SU-DHL-6 (cell line): Measurements from ENCODE around the gene ZNF680.

ENCODE experiments used
- H2AFZ ChIP-seq: fragments of 200-600 bp; sonication (generic); 2 replicates; pipeline ENCODE4 v1.6.1; 2014; ENCODE audit warnings: low read depth, mild to moderate bottlenecking, moderate library complexity, mixed read lengths, antibody characterized with exemption, low read length; ENCODE audit not compliant: severe bottlenecking
- H3F3A ChIP-seq: fragments of 200-600 bp; shearing (Covaris generic); 2 replicates; pipeline ENCODE4 v1.6.0; 2016; ENCODE audit warnings: antibody characterized with exemption, mild to moderate bottlenecking; ENCODE audit not compliant: insufficient read depth
- H3K27ac ChIP-seq: fragments of 200-600 bp; sonication (generic); 2 replicates; pipeline ENCODE4 v1.5.1; 2016; ENCODE audit warnings: low read depth, mild to moderate bottlenecking, low read length, moderate library complexity, mixed read lengths
- H3K27me3 ChIP-seq: fragments of 200-600 bp; sonication (generic), shearing (Covaris generic); 2 replicates; pipeline ENCODE4 v1.6.0; 2014; ENCODE audit warnings: mild to moderate bottlenecking, low read length
- H3K36me3 ChIP-seq: fragments of 200-600 bp; sonication (generic); 2 replicates; pipeline ENCODE4 v1.6.1; 2014; ENCODE audit warnings: mild to moderate bottlenecking, low read length, mixed read lengths
- H3K4me2 ChIP-seq: fragments of 300-600, 200-600 bp; shearing (Covaris generic), sonication (generic); 2 replicates; pipeline ENCODE4 v1.6.0; 2014; ENCODE audit warnings: low read length, low read depth, mild to moderate bottlenecking; ENCODE audit not compliant: poor library complexity, severe bottlenecking
- H3K4me3 ChIP-seq: fragments of 200-600 bp; sonication (generic); 2 replicates; pipeline ENCODE4 v1.5.1; 2014; ENCODE audit warnings: antibody characterized with exemption, low read length, mild to moderate bottlenecking, mixed read lengths; ENCODE audit not compliant: insufficient read depth, poor library complexity, severe bottlenecking
- H3K79me2 ChIP-seq: fragments of 200-600 bp; sonication (generic); 2 replicates; pipeline ENCODE4 v1.6.1; 2014; ENCODE audit warnings: mild to moderate bottlenecking, low read length, moderate library complexity; ENCODE audit not compliant: insufficient read depth
- H3K9ac ChIP-seq: fragments of 200-600 bp; sonication (generic); 2 replicates; pipeline ENCODE4 v1.7.0; 2014; ENCODE audit warnings: mild to moderate bottlenecking, low read length
- H3K9me2 ChIP-seq: fragments of 200-600 bp; sonication (generic); replicated peaks from 2 replicates; pipeline ENCODE4 v1.6.1; 2014; ENCODE audit warnings: low read length; ENCODE audit not compliant: insufficient read depth
- H3K9me3 ChIP-seq: fragments of 200-600 bp; sonication (generic); 2 replicates; pipeline ENCODE4 v1.6.1; 2014; ENCODE audit warnings: low read length, mixed read lengths; ENCODE audit not compliant: insufficient read depth
- H4K20me1 ChIP-seq: fragments of 200-600 bp; sonication (generic); 2 replicates; pipeline ENCODE4 v1.6.1; 2014; ENCODE audit warnings: low read depth, mild to moderate bottlenecking, antibody characterized with exemption, low read length, moderate library complexity, mixed read lengths
- CTCF ChIP-seq: fragments of 200-600 bp; sonication (generic); IDR thresholded peaks from one replicate; pipeline ENCODE4 v1.5.1; 2017; ENCODE audit warnings: antibody characterized with exemption, mild to moderate bottlenecking, low read length, moderate library complexity; ENCODE audit not compliant: insufficient read depth, poor library complexity, severe bottlenecking
- EZH2phosphoT487 ChIP-seq: fragments of 200-600 bp; sonication (generic), shearing (Covaris generic); conservative IDR thresholded peaks from 2 replicates; pipeline ENCODE4 v1.6.1; 2018; ENCODE audit warnings: mild to moderate bottlenecking, antibody characterized with exemption, low read length, moderate library complexity, mixed read lengths

Gene ZNF680

GRCh38 chr7:64494912-64495461 is 67.9 kb downstream of the ZNF680 start:
- H3K4me2 ChIP-seq = no peak overlapping the region
- H3K36me3 ChIP-seq = no peaks in the 10 kb centered on the region
- no peaks in the 10 kb centered on the region for H3K9me3 ChIP-seq
- H3K27ac ChIP-seq = no peak overlapping the region
- no peaks in the 10 kb centered on the region for H3K27me3 ChIP-seq
- no peaks in the 10 kb centered on the region for H3K79me2 ChIP-seq
- H4K20me1 ChIP-seq = no peaks in the 10 kb centered on the region
- TF ChIP-seq EZH2phosphoT487 = no peak
- no peak for TF ChIP-seq CTCF
- no peaks in the 10 kb centered on the region for H3K9me2 ChIP-seq
- no peak overlapping the region for H3K4me3 ChIP-seq
- no peak overlapping the region for H3K9ac ChIP-seq
- H3F3A ChIP-seq = no peaks in the 10 kb centered on the region
- H2AFZ ChIP-seq = no peak overlapping the region

GRCh38 chr7:64485623-64486022 is 77.2 kb downstream of the ZNF680 start:
- Histone ChIP-seq H2AFZ (no peak overlapping the region), H3K4me2 (no peak overlapping the region), H3K9ac (no peak overlapping the region), H3K27me3 (no peaks in the 10 kb centered on the region), H3K36me3 (no peaks in the 10 kb centered on the region), H3F3A (no peaks in the 10 kb centered on the region), H3K9me2 (no peaks in the 10 kb centered on the region), H3K4me3 (no peak overlapping the region), H3K79me2 (no peaks in the 10 kb centered on the region), H3K9me3 (peaks cover 22% of the 10 kb centered on the region; the same call in 1 of the 2 replicates), H3K27ac (no peak overlapping the region), H4K20me1 (no peaks in the 10 kb centered on the region)
- TF ChIP-seq CTCF = no peak
